ENCODE data around the gene ABCC3. TPM values are rescaled to one million over a fixed set of nuclear protein-coding genes. Genes with fewer than 3 reads are reported as not detected.
A peak's percentile ranks its signal among the peaks of the same experiment; 100 is the strongest.

The ABCC3 gene
- total RNA-seq, 1 experiment from 2014 or later = 66.2 TPM

- BruUV-seq (replicated peaks) = no TSS peak
Measured at GRCh38 chr17:50634915-50635731, 442 bp downstream of the ABCC3 start.

More at GRCh38 chr17:50634915-50635731, 442 bp downstream of the ABCC3 start:
- ChIA-PET RAD21 (ENCODE audit: low non-redundant PET in 1 of 2, low total read pairs in 2 of 2, uncharacterized antibody in 2 of 2, unreplicated experiment in 2 of 2) (interaction anchor here in 1 of 2 experiments (0.6 to 0.7 kb wide), 2 partner anchors 51 to 501 kb away, joined by 3 to 4 read pairs; no protein-coding TSS in a partner anchor), POLR2A (interaction anchor here (1.7 to 5.3 kb wide), 2 partner anchors 25 to 50 kb away, joined by 6 to 59 read pairs; no protein-coding TSS in a partner anchor), CTCF (interaction anchor here (5.1 kb wide), 1 partner anchor 10 kb away, joined by 34 read pairs; no protein-coding TSS in a partner anchor)
- TF ChIP-seq ZFX (IDR thresholded peaks at IDR 0.05) (peak; percentile 53; the same call in 1 of the 2 replicates), TCF7L2 (IDR thresholded peaks at IDR 0.05; ENCODE audit: borderline replicate concordance, extremely low read depth, insufficient read depth, insufficient read length) (no peak)
- TF ChIP-seq, protein P1, sequence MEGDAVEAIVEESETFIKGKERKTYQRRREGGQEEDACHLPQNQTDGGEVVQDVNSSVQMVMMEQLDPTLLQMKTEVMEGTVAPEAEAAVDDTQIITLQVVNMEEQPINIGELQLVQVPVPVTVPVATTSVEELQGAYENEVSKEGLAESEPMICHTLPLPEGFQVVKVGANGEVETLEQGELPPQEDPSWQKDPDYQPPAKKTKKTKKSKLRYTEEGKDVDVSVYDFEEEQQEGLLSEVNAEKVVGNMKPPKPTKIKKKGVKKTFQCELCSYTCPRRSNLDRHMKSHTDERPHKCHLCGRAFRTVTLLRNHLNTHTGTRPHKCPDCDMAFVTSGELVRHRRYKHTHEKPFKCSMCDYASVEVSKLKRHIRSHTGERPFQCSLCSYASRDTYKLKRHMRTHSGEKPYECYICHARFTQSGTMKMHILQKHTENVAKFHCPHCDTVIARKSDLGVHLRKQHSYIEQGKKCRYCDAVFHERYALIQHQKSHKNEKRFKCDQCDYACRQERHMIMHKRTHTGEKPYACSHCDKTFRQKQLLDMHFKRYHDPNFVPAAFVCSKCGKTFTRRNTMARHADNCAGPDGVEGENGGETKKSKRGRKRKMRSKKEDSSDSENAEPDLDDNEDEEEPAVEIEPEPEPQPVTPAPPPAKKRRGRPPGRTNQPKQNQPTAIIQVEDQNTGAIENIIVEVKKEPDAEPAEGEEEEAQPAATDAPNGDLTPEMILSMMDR (IDR thresholded peaks at IDR 0.05 in 2 of 3, conservative IDR thresholded peaks at IDR 0.05 in 1 of 3; ENCODE audit: borderline replicate concordance in 1 of 3, insufficient read depth in 1 of 3, low read depth in 2 of 3, low read length in 2 of 3) = peak in 2 of 3 experiments; percentile 17 to 19; a peak in 1 of 6 replicates
- H3K9ac ChIP-seq (ENCODE audit: low read length) = peak overlapping the region; percentile 81
- H3K36me3 ChIP-seq (ENCODE audit: control insufficient read depth in 1 of 2, insufficient read depth in 2 of 2, low read length in 2 of 2) = no peaks in the 10 kb centered on the region
- H3K4me1 ChIP-seq (ENCODE audit: control insufficient read depth in 1 of 2, insufficient read depth in 2 of 2, low read length in 2 of 2) = peaks cover 66 to 95% of the 10 kb centered on the region in 2 experiments
- peak overlapping the region; percentile 87 for H3K4me2 ChIP-seq (ENCODE audit: low read length)
- DNase-seq (ENCODE audit: low read depth, low spot score) (no peak), ATAC-seq (peak; percentile 6)
- H3K9me2 ChIP-seq (ENCODE audit: insufficient read depth) = no peaks in the 10 kb centered on the region
- intact Hi-C loops (cut with micrococcal nuclease) = loop anchor here (10.0 kb wide), 1 partner anchor 230 kb away; the partner anchor contains the start of gene TOB1
- H3K27me3 ChIP-seq (ENCODE audit: insufficient read depth, low read length) = no peaks in the 10 kb centered on the region
- H3K4me3 ChIP-seq (replicated peaks in 1 of 2; ENCODE audit: low read depth in 1 of 2, low read length in 2 of 2) = peak overlapping the region; percentile 69 to 72
- H2AFZ ChIP-seq (ENCODE audit: low read depth, low read length, poor library complexity, severe bottlenecking) = no peak overlapping the region
- H3K27ac ChIP-seq (ENCODE audit: low read depth, low read length) = peak overlapping the region; percentile 82
- H4K20me1 ChIP-seq (ENCODE audit: insufficient read depth) = no peaks in the 10 kb centered on the region
- peaks cover 28% of the 10 kb centered on the region for H3K79me2 ChIP-seq (ENCODE audit: insufficient read depth, low read length)
- H3K9me3 ChIP-seq (ENCODE audit: control insufficient read depth in 1 of 2, insufficient read depth in 1 of 2, low read depth in 1 of 2, low read length in 2 of 2) = no peaks in the 10 kb centered on the region
